NCI-H1694 (cell line): ENCODE results near the gene PCDHGB7.
"Not testable (repeated sequence)": the region's sequence is repeated elsewhere in the genome, so short reads cannot be mapped to it uniquely, and the experiment has no call there.

Experiments
- DNase-seq: peaks from one replicate; lab custom pipeline; 2025; lab: John Stamatoyannopoulos, UW

The PCDHGB7 gene

GRCh38 chr5:141430332-141431113 is 13.0 kb downstream of the PCDHGB7 start, which contains the start of gene PCDHGA12:
TSS of gene PCDHGA12 (plus strand) at chr5:141430507. CDS start at chr5:141430760, 253 bp downstream.
- no peak for DNase-seq

- no peak for DNase-seq
These were observed 13.8 kb downstream of the PCDHGB7 start for GRCh38 chr5:141431286-141431685.

- not testable (repeated sequence) for DNase-seq
These were observed 14.8 kb downstream of the PCDHGB7 start for GRCh38 chr5:141432308-141432707.

GRCh38 chr5:141432726-141433125 is 15.2 kb downstream of the PCDHGB7 start:
- DNase-seq: not testable (repeated sequence)

DNA sequence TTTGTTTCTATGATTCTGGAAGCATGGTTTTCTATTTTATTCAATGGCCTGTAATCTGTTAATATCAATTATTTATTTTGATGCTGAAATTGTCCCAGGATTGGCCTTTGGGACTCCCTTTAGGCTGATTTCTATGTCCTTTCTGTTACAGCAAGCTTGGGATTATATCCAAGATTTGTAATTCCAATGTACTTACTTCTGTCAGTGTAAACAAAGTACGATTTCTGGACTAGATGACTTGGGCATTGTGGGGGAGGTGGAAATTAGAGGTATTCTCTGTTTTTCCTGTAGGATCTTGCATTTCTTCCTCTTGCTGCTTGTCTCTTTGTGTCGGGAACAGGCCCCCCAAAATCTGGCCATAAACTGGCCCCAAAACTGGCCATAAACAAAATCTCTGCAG is 16.5 kb downstream of the PCDHGB7 start:
- DNase-seq: no peak

DNA sequence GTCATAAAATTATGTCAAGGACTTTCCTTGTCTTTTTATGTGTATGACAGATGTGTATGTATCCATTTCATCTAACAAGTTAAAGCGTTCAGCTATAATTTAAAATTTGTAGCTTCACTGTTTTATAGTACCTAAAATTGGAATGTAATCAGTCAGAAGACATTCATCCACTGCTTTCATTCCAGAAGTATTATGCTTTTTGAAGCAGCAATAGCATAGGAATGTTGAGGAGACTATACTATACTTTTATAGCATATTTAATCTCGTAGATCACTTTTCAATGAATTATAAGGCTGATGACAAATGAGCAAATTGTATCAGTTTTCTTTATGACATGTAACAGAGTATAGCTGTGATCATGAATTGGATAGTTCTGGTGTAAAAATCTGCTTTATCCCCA is 19.7 kb downstream of the PCDHGB7 start:
- DNase-seq: no peak

GRCh38 chr5:141439411-141440141 is 22.1 kb downstream of the PCDHGB7 start:
- DNase-seq: no peak

GRCh38 chr5:141440341-141440740 is 22.9 kb downstream of the PCDHGB7 start:
- no peak for DNase-seq

GRCh38 chr5:141441571-141442170 is 24.2 kb downstream of the PCDHGB7 start:
- DNase-seq: no peak

DNA sequence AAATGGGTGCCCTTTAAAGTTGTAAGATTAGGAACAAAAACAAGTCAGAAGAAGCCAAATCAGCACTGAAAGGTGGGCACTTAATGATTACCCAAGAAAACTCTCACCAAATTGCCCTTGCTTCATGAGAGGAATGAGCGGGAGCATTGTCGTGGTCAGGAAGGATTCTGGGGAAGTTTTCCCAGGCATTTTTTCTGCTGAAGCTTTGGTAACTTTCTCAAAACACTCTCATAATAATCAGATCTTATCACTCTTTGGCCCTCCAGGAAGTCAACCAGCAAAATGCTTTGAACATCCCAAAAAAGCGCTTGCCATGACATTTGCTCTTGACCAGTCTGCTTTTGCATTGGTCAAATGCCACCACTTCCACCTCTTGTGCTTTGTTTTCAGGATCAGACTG is 47.9 kb downstream of the PCDHGB7 start:
- no peak for DNase-seq
